SK-N-DZ (cell line): Measurements from ENCODE around the gene SP140L.
"Not testable (repeated sequence)": the region's sequence is repeated elsewhere in the genome, so short reads cannot be mapped to it uniquely, and the experiment has no call there.

Experiments
- DNase-seq: peaks from one replicate; pipeline ENCODE4 v3.0.0-alpha.2; 2015; ENCODE audit warnings: low spot score

Gene SP140L

DNA sequence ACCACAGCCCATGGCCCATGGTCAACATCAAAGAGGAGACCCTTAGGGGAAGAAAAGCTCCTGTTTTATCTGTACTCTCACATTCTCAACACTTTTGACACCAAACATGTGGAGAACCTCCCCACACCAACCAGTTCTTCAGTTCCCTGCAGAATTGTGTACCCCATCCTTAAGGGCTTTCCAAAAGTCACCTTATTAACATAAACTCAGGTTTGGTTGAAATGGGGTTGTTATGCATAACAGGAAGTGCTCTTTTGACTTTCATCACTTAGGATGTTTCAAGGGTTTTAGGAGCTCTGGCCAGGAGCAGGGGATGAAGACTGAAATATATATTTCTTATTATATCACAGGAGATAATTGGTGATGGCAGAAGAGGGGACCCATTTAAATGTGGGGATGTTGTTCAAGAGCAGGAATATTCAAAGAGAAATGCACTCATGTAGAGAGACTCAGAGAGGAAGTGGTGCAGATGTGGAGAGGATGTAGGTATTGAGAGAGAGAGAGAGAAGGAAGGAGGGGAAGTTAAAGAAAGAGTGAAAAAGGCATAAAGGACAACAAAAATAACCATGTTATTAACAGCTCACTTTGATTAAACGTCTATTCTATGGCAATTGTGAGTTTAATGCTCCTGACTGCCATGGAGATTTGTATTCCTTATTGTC, 35.2 kb downstream of the SP140L start:
- DNase-seq, result no peak

DNA sequence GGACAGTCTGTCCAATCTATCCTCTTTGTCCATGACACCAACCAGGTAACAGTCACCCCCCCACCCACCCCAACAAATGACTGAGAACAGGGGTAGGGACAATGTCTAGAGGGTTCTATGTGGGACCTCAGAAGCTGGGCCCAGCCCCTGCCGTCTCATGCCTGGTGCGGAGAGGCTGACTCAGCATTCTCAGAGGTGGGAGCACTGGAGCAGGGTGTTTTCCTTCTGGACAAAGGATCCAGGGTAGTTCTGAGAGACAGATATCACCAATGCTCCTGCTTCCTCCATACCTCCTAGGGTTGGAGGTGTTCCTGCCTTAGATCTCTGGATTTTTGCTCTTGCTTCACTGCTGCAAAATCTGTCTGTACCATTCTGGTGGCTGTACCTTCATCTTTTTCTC, 55.1 kb downstream of the SP140L start:
- DNase-seq, result no peak

GRCh38 chr2:230383453-230383852, 56.5 kb downstream of the SP140L start:
- DNase-seq, result no peak

GRCh38 chr2:230384986-230385385, 58.0 kb downstream of the SP140L start:
- DNase-seq, result no peak

GRCh38 chr2:230394301-230394700, 67.3 kb downstream of the SP140L start:
- no peak for DNase-seq

- not testable (repeated sequence) for DNase-seq
Observed at GRCh38 chr2:230398698-230399097, 71.7 kb downstream of the SP140L start.

GRCh38 chr2:230400041-230400440, 73.0 kb downstream of the SP140L start:
- no peak for DNase-seq

GRCh38 chr2:230400454-230400853, 73.5 kb downstream of the SP140L start:
- DNase-seq, result no peak

DNA sequence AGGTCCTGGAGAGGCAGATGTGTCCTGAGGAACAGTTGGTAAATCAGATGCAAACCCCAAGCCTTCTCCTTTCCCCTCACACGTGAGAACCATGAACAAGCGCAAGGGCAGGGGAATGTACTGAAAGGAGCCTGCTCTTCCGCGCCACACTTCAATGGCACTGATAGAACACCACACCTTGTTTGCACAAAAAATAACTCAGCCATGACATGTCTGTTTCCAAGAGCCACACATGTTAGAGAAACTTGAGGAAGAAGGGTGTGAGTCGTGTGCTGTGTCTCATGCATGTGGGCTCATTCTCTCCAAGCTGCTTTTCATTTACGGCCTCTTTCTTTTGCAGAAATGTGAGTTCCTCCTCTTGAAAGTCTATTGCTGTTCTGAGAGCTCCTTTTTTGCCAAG, 74.0 kb downstream of the SP140L start:
- DNase-seq, result not testable (repeated sequence)

DNA sequence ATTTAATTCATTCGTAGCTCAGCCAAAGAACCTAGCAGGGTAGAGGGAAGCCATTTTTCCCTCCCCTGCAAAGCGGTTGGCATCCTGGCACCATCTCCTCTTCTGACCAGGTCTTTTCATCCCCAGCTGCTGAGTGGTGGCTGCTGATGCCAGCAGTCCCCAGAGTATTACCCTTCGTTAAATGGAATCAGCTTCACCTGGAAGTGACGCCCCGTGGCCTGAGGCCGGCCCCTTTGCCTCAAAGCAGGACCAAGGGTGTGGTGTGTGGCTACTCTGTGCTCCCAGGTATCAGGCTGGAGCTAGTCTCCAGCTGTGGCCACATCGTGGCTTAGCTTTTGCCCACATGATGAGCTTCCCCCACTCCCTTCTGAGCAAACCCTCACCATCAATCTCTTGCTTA, 76.8 kb downstream of the SP140L start:
- DNase-seq, result no peak

GRCh38 chr2:230405824-230406223, 78.8 kb downstream of the SP140L start:
- DNase-seq, result no peak

DNA sequence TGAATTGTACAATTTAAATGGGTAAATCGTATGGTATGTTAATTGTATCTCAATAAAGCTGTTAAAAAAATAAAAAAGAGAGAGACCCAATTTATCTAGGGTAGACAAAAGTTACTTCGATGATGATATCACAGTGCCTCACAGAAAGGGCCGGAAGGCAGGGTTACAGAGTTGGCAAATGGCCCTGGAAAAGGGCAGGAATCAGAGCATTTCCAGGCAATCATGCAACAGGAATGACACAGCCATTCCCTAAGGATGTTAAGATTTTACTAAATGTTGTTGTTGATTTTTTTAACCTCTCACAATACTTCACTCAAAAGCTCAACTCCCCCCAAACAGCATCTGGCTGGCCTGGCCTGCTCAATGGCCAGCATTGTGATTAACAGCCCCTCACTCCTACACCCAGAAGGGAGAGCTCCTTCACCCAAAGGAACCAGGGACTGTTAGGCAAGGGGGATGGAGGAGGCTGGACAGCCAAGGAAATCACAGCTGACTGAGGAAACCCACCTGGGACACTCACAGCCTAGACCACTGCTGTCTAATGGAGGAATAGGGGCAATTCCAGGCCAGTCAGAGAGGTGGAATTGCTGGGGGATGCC, 81.3 kb downstream of the SP140L start:
- DNase-seq, result no peak

- DNase-seq, result not testable (repeated sequence)
Observed at GRCh38 chr2:230409316-230409715, 82.3 kb downstream of the SP140L start.

DNA sequence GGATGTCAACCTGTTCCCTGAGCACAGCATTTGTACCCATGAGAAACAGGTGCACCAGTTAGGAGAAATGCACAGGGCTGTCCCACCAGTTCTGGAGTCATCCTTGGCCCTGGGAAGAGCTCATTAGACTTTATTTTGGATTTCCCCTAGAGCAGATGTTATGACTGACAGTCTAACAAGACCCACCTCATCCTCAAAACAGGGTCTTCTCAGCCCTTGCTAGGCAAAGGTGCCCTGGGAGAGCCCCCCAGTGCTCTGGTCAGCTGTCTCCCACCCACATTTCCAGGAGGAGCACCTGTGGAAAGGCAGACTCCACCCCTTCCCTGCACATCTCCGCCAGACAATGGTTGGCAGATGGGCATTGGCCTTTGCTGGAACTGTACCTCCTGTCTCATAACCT, 83.3 kb downstream of the SP140L start:
- no peak for DNase-seq

GRCh38 chr2:230410861-230411569, 84.0 kb downstream of the SP140L start:
- no peak for DNase-seq

GRCh38 chr2:230411570-230412370, 84.8 kb downstream of the SP140L start:
- no peak for DNase-seq

- no peak for DNase-seq
Observed at GRCh38 chr2:230412371-230412711, 85.3 kb downstream of the SP140L start.

- DNase-seq, result no peak
Observed at GRCh38 chr2:230412846-230413245, 85.9 kb downstream of the SP140L start.

DNA sequence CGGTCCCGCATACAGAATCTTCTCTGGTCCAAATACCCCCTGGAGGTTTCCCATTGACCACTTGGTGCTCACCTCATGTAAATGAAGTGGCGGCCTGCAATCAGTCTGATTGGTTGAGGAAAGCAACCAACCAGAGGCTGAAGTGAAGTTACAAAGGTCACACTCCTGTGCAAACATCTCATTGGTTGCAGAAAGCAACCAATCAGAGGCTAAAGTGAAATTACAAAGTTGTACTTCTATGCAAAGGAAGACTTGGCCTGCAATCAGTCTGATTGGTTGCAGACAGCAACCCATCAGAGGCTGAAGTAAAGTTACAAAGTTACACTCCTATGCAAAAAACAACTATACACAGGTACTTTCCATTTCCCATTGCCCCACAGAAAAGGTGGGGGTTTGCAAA, 86.5 kb downstream of the SP140L start:
- DNase-seq, result no peak

- no peak for DNase-seq
Observed at GRCh38 chr2:230414302-230414701, 87.3 kb downstream of the SP140L start.

DNA sequence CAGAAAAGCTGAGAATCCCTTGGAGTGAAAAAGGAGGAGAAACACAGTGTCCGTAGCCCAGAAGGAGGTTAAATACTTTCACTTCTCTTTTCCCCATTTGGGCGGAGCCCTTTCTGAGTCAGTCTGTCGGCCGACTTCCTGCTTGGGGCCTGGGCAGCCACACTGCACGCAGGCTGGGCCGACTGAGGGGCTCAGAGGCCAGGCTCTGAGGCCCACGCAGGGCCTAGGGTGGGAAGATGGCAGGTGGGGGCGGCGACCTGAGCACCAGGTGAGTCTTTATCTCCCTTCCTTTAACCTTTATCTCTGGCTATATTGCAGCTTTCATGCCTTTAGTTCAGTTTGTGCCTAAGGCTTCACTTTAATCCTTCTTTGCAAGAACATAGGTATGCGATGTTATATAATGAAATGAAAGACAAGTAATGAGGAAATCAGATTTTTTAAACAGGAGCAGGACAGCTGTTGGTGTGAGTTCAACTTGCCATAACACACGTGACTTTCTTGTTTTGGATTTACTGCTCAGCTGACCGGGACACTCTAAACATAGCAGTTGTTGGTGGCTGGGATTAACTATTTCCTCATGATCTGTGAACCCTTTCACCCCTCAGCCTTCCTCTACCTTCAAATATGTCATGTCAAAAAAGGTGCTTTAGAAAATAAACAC, 89.2 kb downstream of the SP140L start, which contains the start of gene SP100:
Gene SP100, plus strand, starts transcription at position 141 of the 661 bp plus-strand sequence. Its CDS starts 96 bp downstream, at position 237.
- DNase-seq, result no peak

DNA sequence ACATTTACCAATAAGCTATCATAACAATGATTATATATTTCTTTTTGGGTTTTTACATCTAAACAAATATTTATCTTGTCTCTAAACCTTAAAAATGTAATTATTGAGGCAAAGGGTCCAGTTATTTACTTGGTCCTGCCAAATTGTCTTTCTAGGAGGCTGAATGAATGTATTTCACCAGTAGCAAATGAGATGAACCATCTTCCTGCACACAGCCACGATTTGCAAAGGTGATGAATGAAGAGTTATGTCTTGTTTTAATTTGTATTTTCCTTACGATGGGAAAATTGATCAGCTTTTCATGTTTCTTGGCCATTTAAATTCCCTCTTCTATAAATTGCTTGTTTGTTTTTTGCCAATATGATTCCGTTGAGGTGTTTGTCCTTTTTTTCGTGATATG, 90.4 kb downstream of the SP140L start:
- DNase-seq, result no peak
